OCI-M2 (cell line): ENCODE results near the gene GPRIN3.

Experiments used
- DNase-seq: peaks from one replicate; lab custom pipeline; 2025; ENCODE audit not compliant: unreplicated experiment; lab: John Stamatoyannopoulos, UW

GPRIN3 gene

GRCh38 chr4:89307446-89308160, at the start of gene GPRIN3:
GPRIN3 (minus strand) TSS chr4:89307800; CDS start chr4:89250110, 57,690 bp downstream.
- DNase-seq, result no peak

GRCh38 chr4:89357340-89357739, 49.7 kb upstream of the GPRIN3 start:
- DNase-seq, result no peak

- no peak for DNase-seq
Observed at GRCh38 chr4:89356086-89356485, 48.5 kb upstream of the GPRIN3 start.

- no peak for DNase-seq
Observed at GRCh38 chr4:89353514-89353913, 45.9 kb upstream of the GPRIN3 start.

GRCh38 chr4:89352541-89352940, 44.9 kb upstream of the GPRIN3 start:
- DNase-seq, result no peak

GRCh38 chr4:89351201-89351600, 43.6 kb upstream of the GPRIN3 start:
- no peak for DNase-seq

GRCh38 chr4:89347363-89348025, 39.9 kb upstream of the GPRIN3 start:
- no peak for DNase-seq

GRCh38 chr4:89344571-89344970, 37.0 kb upstream of the GPRIN3 start:
- DNase-seq, result no peak

GRCh38 chr4:89338206-89338605, 30.6 kb upstream of the GPRIN3 start:
- DNase-seq, result no peak

- DNase-seq, result no peak
Observed at GRCh38 chr4:89337681-89338080, 30.1 kb upstream of the GPRIN3 start.

- DNase-seq, result no peak
Observed at GRCh38 chr4:89336818-89337420, 29.3 kb upstream of the GPRIN3 start.

- DNase-seq, result no peak
Observed at GRCh38 chr4:89334830-89335229, 27.2 kb upstream of the GPRIN3 start.

GRCh38 chr4:89334311-89334710, 26.7 kb upstream of the GPRIN3 start:
- no peak for DNase-seq

- no peak for DNase-seq
Observed at GRCh38 chr4:89331686-89332544, 24.3 kb upstream of the GPRIN3 start.

GRCh38 chr4:89331197-89331596, 23.6 kb upstream of the GPRIN3 start:
- DNase-seq, result no peak

- DNase-seq, result no peak
Observed at GRCh38 chr4:89329280-89329679, 21.7 kb upstream of the GPRIN3 start.

GRCh38 chr4:89324671-89325070, 17.1 kb upstream of the GPRIN3 start:
- DNase-seq, result no peak

- DNase-seq, result no peak
Observed at GRCh38 chr4:89322671-89323070, 15.1 kb upstream of the GPRIN3 start.

GRCh38 chr4:89319756-89320155, 12.2 kb upstream of the GPRIN3 start:
- DNase-seq, result no peak

- no peak for DNase-seq
Observed at GRCh38 chr4:89316931-89317366, 9.3 kb upstream of the GPRIN3 start.

GRCh38 chr4:89316211-89316610, 8.6 kb upstream of the GPRIN3 start:
- DNase-seq, result no peak
